ENCODE results near the gene ZBTB37.

- TF ChIP-seq CTCF (IDR thresholded peaks at IDR 0.05; ENCODE audit: low read depth, low read length): no peak
- TF ChIP-seq MAX (IDR thresholded peaks at IDR 0.05; ENCODE audit: low read depth, low read length): no peak
- no peak for TF ChIP-seq POLR2A (IDR thresholded peaks at IDR 0.05; ENCODE audit: extremely low read depth, insufficient read length)
Observed at GRCh38 chr1:173937062-173937461, 68.9 kb downstream of the ZBTB37 start.

Data from NB4 (cell line).